WTC11 (cell line): ENCODE results near the gene ARHGAP29. TPM values are rescaled to one million over a fixed set of nuclear protein-coding genes. Genes with fewer than 3 reads are reported as not detected.

Experiments used
- CBFB ChIP-seq: sonication (generic); formaldehyde crosslinking; IDR thresholded peaks from 2 replicates; pipeline ENCODE4 v1.8.1; 2022; ENCODE audit warnings: mild to moderate bottlenecking, low read depth, missing genetic modification reagents
- CREB1 ChIP-seq: sonication (generic); formaldehyde crosslinking; IDR thresholded peaks from 2 replicates; pipeline ENCODE4 v1.8.0; 2023; ENCODE audit warnings: mild to moderate bottlenecking, missing genetic modification reagents
- ELF4 ChIP-seq: sonication (generic); formaldehyde crosslinking; IDR thresholded peaks from 2 replicates; pipeline ENCODE4 v1.8.1; 2022; ENCODE audit warnings: low read depth, mild to moderate bottlenecking, moderate library complexity, missing genetic modification reagents
- IRF2 ChIP-seq: sonication (generic); formaldehyde crosslinking; IDR thresholded peaks from 2 replicates; pipeline ENCODE4 v1.8.0; 2022; ENCODE audit warnings: low read depth, missing genetic modification reagents, borderline replicate concordance
- KAT7 ChIP-seq: sonication (generic); formaldehyde crosslinking; IDR thresholded peaks from 2 replicates; pipeline ENCODE4 v1.8.1; 2023; ENCODE audit warnings: missing genetic modification reagents, mild to moderate bottlenecking, borderline replicate concordance
- MXD4 ChIP-seq: fragments of 250-450 bp; sonication (Bioruptor Pico); IDR thresholded peaks from 2 replicates; pipeline ENCODE4 v1.8.0; 2021; ENCODE audit warnings: mild to moderate bottlenecking, moderate library complexity, borderline replicate concordance
- NFE2L1 ChIP-seq: sonication (generic); formaldehyde crosslinking; IDR thresholded peaks from 2 replicates; pipeline ENCODE4 v1.8.1; 2023; ENCODE audit warnings: missing genetic modification reagents
- RELA ChIP-seq: sonication (generic); formaldehyde crosslinking; IDR thresholded peaks from 2 replicates; pipeline ENCODE4 v1.8.1; 2022; ENCODE audit warnings: missing genetic modification reagents, mild to moderate bottlenecking, borderline replicate concordance
- SMAD4 ChIP-seq: sonication (generic); formaldehyde crosslinking; IDR thresholded peaks from 2 replicates; pipeline ENCODE4 v1.8.0; 2022; ENCODE audit warnings: mild to moderate bottlenecking, missing genetic modification reagents
- ZBTB21 ChIP-seq: sonication (generic); formaldehyde crosslinking; IDR thresholded peaks from 2 replicates; pipeline ENCODE4 v1.8.1; 2023; ENCODE audit warnings: mild to moderate bottlenecking, missing genetic modification reagents, borderline replicate concordance
- total RNA-seq: library from RNA; stranded (reverse); gene quantifications from 3 replicates; pipeline ENCODE4 v1.2.3, GENCODE V29; 2021
- TF ChIP-seq, protein P1 (sequence below): sonication (generic); formaldehyde crosslinking; IDR thresholded peaks from 2 replicates; pipeline ENCODE4 v1.8.0; 2022; ENCODE audit warnings: mild to moderate bottlenecking, missing genetic modification reagents
- TF ChIP-seq, protein P2 (sequence below): sonication (generic); formaldehyde crosslinking; conservative IDR thresholded peaks from 2 replicates; pipeline ENCODE4 v1.8.1; 2023; ENCODE audit warnings: mild to moderate bottlenecking, low read depth, missing genetic modification reagents, moderate library complexity
- TF ChIP-seq, protein P3 (sequence below): sonication (generic); formaldehyde crosslinking; IDR thresholded peaks from 2 replicates; pipeline ENCODE4 v1.8.0; 2022; ENCODE audit warnings: mild to moderate bottlenecking, missing genetic modification reagents
- TF ChIP-seq, protein P4 (sequence below): sonication (generic); formaldehyde crosslinking; IDR thresholded peaks from 2 replicates; pipeline ENCODE4 v1.8.1; 2022; ENCODE audit warnings: low read depth, mild to moderate bottlenecking, moderate library complexity, missing genetic modification reagents, borderline replicate concordance
- TF ChIP-seq, protein P5 (sequence below): sonication (generic); formaldehyde crosslinking; IDR thresholded peaks from 2 replicates; pipeline ENCODE4 v1.8.1; 2023; ENCODE audit warnings: mild to moderate bottlenecking, missing genetic modification reagents
- TF ChIP-seq, protein P6 (sequence below): fragments of 250-450 bp; sonication (Bioruptor Pico); conservative IDR thresholded peaks from 2 replicates; pipeline ENCODE4 v1.9.0; 2021; ENCODE audit warnings: mild to moderate bottlenecking
- TF ChIP-seq, protein P7 (sequence below): sonication (generic); formaldehyde crosslinking; IDR thresholded peaks from 2 replicates; pipeline ENCODE4 v1.8.1; 2023; ENCODE audit warnings: mild to moderate bottlenecking, missing genetic modification reagents, moderate library complexity
- TF ChIP-seq, protein P8 (sequence below): sonication (generic); formaldehyde crosslinking; IDR thresholded peaks from 2 replicates; pipeline ENCODE4 v1.8.0; 2023; ENCODE audit warnings: missing genetic modification reagents
- TF ChIP-seq, protein P9 (sequence below): sonication (generic); formaldehyde crosslinking; IDR thresholded peaks from 2 replicates; pipeline ENCODE4 v1.8.0; 2023; ENCODE audit warnings: missing genetic modification reagents, mild to moderate bottlenecking, borderline replicate concordance
- TF ChIP-seq, protein P10 (sequence below): sonication (generic); formaldehyde crosslinking; IDR thresholded peaks from 2 replicates; pipeline ENCODE4 v1.8.0; 2022; ENCODE audit warnings: mild to moderate bottlenecking, missing genetic modification reagents

ARHGAP29 gene
- total RNA-seq, 1 experiment from 2014 or later = 6.6 TPM

DNA sequence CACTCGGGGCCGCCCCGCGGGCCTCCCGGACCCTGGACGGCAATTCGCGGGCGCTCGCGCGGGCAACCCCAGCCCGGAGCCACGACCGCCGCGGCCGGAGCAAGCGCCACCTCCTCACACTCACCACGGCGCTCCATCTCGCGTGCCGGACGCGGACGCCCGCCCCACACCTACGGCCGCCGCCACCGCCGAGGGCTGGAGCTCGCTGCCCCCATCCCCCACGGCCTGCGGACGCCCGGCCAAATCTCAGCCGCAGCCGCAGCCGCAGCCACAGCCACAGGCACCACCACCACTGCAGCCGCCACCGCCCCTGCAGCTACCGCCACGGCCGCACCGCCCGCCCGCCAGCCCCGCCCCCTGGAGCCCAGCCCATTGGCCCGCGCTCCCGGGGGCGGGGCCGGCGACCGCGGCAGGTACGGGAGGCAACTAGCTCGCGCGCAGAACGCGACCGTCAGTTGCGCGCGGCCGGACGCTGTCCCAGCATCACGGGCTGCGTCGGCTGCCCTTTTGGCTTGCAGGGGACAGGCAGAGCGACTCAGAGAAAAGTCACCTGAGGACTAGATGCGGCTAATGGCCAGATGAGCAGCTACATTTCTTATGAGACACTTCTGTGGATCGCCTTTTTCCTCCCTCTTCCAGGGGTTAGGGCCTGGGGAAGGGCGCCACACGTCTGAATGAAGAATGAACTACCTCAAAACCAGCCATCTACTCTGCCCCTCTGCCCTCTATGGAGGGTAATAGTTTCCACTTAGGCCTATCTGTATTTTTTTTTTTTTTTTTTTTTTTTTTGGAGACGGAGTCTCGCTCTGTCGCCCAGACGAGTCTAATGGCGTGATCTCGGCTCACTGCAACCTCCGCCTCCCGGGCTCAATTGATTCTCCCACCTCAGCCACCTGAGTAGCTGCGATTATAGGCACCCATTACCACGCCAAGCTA, at the start of gene ARHGAP29 (continued):
- TF ChIP-seq CREB1 (CRISPR knock-in tag) (no peak), NFE2L1 (no peak), IRF2 (CRISPR knock-in tag) (no peak), KAT7 (CRISPR knock-in tag) (no peak), ZBTB21 (CRISPR knock-in tag) (0 out of 2 replicates have a peak, but pooled peaks have one; percentile 24), CBFB (CRISPR knock-in tag) (no peak), ELF4 (CRISPR knock-in tag) (no peak), SMAD4 (CRISPR knock-in tag) (no peak), RELA (CRISPR knock-in tag) (no peak), MXD4 (CRISPR knock-in tag) (no peak)
- TF ChIP-seq, protein P1, sequence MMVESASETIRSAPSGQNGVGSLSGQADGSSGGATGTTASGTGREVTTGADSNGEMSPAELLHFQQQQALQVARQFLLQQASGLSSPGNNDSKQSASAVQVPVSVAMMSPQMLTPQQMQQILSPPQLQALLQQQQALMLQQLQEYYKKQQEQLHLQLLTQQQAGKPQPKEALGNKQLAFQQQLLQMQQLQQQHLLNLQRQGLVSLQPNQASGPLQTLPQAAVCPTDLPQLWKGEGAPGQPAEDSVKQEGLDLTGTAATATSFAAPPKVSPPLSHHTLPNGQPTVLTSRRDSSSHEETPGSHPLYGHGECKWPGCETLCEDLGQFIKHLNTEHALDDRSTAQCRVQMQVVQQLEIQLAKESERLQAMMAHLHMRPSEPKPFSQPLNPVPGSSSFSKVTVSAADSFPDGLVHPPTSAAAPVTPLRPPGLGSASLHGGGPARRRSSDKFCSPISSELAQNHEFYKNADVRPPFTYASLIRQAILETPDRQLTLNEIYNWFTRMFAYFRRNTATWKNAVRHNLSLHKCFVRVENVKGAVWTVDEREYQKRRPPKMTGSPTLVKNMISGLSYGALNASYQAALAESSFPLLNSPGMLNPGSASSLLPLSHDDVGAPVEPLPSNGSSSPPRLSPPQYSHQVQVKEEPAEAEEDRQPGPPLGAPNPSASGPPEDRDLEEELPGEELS (CRISPR knock-in tag) = no peak
- TF ChIP-seq, protein P2, sequence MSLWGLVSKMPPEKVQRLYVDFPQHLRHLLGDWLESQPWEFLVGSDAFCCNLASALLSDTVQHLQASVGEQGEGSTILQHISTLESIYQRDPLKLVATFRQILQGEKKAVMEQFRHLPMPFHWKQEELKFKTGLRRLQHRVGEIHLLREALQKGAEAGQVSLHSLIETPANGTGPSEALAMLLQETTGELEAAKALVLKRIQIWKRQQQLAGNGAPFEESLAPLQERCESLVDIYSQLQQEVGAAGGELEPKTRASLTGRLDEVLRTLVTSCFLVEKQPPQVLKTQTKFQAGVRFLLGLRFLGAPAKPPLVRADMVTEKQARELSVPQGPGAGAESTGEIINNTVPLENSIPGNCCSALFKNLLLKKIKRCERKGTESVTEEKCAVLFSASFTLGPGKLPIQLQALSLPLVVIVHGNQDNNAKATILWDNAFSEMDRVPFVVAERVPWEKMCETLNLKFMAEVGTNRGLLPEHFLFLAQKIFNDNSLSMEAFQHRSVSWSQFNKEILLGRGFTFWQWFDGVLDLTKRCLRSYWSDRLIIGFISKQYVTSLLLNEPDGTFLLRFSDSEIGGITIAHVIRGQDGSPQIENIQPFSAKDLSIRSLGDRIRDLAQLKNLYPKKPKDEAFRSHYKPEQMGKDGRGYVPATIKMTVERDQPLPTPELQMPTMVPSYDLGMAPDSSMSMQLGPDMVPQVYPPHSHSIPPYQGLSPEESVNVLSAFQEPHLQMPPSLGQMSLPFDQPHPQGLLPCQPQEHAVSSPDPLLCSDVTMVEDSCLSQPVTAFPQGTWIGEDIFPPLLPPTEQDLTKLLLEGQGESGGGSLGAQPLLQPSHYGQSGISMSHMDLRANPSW (CRISPR knock-in tag) = no peak
- TF ChIP-seq, protein P3, sequence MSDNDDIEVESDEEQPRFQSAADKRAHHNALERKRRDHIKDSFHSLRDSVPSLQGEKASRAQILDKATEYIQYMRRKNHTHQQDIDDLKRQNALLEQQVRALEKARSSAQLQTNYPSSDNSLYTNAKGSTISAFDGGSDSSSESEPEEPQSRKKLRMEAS (CRISPR knock-in tag) = no peak; the same call in 1 of the 2 replicates
- TF ChIP-seq, protein P4, sequence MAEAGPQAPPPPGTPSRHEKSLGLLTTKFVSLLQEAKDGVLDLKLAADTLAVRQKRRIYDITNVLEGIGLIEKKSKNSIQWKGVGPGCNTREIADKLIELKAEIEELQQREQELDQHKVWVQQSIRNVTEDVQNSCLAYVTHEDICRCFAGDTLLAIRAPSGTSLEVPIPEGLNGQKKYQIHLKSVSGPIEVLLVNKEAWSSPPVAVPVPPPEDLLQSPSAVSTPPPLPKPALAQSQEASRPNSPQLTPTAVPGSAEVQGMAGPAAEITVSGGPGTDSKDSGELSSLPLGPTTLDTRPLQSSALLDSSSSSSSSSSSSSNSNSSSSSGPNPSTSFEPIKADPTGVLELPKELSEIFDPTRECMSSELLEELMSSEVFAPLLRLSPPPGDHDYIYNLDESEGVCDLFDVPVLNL (CRISPR knock-in tag) = no peak
- TF ChIP-seq, protein P5, sequence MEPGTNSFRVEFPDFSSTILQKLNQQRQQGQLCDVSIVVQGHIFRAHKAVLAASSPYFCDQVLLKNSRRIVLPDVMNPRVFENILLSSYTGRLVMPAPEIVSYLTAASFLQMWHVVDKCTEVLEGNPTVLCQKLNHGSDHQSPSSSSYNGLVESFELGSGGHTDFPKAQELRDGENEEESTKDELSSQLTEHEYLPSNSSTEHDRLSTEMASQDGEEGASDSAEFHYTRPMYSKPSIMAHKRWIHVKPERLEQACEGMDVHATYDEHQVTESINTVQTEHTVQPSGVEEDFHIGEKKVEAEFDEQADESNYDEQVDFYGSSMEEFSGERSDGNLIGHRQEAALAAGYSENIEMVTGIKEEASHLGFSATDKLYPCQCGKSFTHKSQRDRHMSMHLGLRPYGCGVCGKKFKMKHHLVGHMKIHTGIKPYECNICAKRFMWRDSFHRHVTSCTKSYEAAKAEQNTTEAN (CRISPR knock-in tag) = no peak
- TF ChIP-seq, protein P6, sequence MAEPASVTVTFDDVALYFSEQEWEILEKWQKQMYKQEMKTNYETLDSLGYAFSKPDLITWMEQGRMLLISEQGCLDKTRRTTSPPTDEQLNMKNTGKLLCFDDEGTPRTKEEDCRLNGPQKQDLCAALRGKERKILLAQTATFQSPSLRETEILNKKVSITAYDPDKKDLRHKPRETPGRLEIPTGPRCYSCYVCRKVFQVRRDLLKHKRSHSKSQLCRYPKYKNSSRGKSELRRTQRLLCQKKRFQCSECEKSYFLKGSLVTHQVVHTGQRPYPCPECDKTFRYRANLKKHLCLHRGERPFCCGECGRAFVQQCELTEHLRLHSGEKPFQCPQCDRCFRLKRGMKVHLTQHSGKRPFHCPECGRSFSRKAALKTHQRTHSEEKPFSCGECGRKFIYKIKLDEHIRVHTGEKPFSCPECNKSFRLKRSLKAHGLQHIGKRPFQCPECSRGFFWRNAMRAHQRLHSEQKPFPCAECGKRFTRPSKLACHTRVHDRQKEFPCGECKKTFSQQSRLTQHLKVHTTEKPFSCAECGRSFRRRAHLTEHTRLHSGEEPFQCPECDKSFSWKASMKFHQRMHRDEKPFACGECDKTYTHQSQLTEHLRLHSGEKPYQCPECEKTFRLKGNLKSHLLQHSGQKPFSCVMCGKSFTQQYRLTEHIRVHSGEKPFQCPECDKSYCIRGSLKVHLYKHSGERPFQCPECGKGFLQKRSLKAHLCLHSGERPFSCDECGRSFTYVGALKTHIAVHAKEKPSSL (CRISPR knock-in tag) = no peak
- TF ChIP-seq, protein P7, sequence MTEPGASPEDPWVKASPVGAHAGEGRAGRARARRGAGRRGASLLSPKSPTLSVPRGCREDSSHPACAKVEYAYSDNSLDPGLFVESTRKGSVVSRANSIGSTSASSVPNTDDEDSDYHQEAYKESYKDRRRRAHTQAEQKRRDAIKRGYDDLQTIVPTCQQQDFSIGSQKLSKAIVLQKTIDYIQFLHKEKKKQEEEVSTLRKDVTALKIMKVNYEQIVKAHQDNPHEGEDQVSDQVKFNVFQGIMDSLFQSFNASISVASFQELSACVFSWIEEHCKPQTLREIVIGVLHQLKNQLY (CRISPR knock-in tag) = no peak
- TF ChIP-seq, protein P8, sequence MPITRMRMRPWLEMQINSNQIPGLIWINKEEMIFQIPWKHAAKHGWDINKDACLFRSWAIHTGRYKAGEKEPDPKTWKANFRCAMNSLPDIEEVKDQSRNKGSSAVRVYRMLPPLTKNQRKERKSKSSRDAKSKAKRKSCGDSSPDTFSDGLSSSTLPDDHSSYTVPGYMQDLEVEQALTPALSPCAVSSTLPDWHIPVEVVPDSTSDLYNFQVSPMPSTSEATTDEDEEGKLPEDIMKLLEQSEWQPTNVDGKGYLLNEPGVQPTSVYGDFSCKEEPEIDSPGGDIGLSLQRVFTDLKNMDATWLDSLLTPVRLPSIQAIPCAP = no peak
- TF ChIP-seq, protein P9, sequence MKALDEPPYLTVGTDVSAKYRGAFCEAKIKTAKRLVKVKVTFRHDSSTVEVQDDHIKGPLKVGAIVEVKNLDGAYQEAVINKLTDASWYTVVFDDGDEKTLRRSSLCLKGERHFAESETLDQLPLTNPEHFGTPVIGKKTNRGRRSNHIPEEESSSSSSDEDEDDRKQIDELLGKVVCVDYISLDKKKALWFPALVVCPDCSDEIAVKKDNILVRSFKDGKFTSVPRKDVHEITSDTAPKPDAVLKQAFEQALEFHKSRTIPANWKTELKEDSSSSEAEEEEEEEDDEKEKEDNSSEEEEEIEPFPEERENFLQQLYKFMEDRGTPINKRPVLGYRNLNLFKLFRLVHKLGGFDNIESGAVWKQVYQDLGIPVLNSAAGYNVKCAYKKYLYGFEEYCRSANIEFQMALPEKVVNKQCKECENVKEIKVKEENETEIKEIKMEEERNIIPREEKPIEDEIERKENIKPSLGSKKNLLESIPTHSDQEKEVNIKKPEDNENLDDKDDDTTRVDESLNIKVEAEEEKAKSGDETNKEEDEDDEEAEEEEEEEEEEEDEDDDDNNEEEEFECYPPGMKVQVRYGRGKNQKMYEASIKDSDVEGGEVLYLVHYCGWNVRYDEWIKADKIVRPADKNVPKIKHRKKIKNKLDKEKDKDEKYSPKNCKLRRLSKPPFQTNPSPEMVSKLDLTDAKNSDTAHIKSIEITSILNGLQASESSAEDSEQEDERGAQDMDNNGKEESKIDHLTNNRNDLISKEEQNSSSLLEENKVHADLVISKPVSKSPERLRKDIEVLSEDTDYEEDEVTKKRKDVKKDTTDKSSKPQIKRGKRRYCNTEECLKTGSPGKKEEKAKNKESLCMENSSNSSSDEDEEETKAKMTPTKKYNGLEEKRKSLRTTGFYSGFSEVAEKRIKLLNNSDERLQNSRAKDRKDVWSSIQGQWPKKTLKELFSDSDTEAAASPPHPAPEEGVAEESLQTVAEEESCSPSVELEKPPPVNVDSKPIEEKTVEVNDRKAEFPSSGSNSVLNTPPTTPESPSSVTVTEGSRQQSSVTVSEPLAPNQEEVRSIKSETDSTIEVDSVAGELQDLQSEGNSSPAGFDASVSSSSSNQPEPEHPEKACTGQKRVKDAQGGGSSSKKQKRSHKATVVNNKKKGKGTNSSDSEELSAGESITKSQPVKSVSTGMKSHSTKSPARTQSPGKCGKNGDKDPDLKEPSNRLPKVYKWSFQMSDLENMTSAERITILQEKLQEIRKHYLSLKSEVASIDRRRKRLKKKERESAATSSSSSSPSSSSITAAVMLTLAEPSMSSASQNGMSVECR (CRISPR knock-in tag) = no peak
- TF ChIP-seq, protein P10, sequence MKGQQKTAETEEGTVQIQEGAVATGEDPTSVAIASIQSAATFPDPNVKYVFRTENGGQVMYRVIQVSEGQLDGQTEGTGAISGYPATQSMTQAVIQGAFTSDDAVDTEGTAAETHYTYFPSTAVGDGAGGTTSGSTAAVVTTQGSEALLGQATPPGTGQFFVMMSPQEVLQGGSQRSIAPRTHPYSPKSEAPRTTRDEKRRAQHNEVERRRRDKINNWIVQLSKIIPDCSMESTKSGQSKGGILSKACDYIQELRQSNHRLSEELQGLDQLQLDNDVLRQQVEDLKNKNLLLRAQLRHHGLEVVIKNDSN (CRISPR knock-in tag) = no peak
